ENCODE results near the gene PIP4K2A.

GRCh38 chr10:22599048-22599561 lies 115.3 kb downstream of the PIP4K2A start:
- TF ChIP-seq EZH2 (IDR thresholded peaks at IDR 0.05; ENCODE audit: low read length, unreplicated experiment), result no peak
- no peak for TF ChIP-seq EZH2phosphoT487 (IDR thresholded peaks at IDR 0.05; ENCODE audit: borderline replicate concordance, low read length)

Data from PC-3 (cell line).